GM18505 (cell line): ENCODE measurements around the gene TNNT1.

Experiments
- ATAC-seq: cut with Tn5 transposase; IDR thresholded peaks from one replicate; pipeline ENCODE4 v1.9.1; 2021; ENCODE audit not compliant: unreplicated experiment
- POLR2A ChIP-seq: IDR thresholded peaks from 4 replicates; pipeline ENCODE4 v1.6.1; 2011; ENCODE audit warnings: borderline replicate concordance; ENCODE audit not compliant: insufficient read depth, insufficient read length; ENCODE audit errors: extremely low read depth

Gene TNNT1

GRCh38 chr19:55146078-55146704 lies 2.8 kb downstream of the TNNT1 start:
- ATAC-seq, result no peak
- no peak for TF ChIP-seq POLR2A

DNA sequence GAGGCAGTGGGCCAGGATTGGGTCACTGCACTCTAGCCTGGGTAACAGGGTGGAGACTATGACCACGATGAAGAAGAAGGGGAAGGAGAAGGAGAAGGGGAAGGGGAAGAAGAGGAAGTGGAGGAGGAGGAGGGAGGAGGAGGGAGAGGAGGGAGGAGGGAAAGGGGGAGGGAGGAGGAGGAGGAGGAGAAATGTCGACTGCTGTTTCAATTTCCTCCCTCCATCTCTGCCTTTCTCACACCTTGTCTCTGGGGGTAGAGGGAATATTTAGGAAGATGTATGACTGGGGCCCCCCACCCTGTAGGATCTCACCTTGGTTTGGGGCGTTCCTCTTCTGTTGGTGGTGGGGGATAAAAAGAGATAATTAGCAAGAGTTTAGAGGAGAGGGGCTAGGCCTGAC lies 3.8 kb downstream of the TNNT1 start:
- ATAC-seq, result no peak
- TF ChIP-seq POLR2A, result no peak

DNA sequence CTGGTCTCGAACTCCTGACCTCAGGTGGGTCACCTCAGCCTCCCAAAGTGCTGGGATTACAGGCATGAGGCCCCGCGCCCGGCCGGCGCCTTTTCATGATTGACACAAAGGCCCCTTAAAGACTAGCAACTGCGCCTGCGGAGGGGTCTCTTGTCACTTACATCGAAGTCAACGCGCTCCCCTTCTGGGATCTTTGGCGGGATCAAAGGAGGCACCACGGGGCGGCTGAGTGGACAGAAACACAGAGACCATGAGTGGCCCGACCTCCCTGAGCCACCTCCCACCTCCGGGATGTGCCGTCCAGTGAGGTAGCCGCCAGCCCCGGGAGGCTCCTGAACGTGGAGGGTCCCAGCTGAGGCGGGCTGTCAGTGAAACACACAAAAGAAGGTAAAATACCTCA lies 7.3 kb downstream of the TNNT1 start:
- ATAC-seq, result no peak
- no peak for TF ChIP-seq POLR2A

DNA sequence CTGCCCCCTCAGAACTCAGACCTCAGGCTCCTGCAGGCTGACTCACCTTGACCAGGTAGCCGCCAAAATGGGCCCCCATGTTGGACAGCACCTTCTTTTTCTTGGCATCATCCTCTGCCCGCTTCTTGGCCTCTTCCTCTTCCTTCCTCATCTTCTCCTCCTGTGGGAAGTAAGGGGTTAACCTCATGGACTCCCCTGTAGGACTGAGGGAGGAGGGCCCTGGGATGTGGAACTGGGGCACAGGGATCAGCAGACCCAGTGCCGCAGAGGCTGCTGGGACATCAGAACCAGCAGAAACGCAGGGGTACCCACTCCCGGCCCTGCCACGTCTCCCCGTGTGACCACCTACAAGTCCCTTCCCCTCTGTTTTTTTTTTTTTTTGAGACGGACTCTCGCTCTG lies 11.1 kb downstream of the TNNT1 start:
- ATAC-seq, result no peak
- TF ChIP-seq POLR2A, result no peak

DNA sequence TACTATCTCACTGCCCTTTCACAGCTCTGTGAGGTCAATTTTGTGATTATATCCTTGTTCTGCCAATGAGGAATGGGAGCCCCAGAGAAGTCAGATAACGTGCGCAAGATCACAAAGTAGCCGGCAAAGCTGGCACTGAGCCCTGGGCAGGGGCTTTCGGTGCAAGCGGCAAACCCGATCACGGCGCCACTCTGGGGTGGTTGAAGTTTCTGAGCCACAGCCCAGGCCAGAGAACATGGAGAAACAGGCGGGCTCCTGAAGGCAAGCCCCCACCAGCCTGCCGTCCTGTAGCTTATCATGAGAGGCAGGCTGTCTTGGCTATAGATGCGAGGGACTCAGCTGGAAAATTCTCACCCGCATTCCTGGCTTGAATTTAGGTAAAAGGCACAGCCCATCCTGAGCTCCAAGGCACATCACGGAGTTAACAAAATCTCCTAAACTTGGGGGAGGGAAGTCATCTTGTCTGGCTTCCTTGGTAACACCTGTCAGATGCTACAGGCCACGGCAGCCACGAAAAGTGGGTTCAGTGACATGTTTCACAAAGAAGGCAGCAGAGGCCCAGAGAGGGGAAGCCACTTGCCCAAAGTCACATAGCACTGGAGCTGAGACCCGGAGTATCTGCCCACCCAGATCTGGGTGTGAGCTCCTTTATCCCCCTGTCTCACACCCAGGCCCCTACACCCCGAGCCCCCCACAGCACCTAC lies 12.5 kb downstream of the TNNT1 start:
- no peak for ATAC-seq
- no peak for TF ChIP-seq POLR2A

DNA sequence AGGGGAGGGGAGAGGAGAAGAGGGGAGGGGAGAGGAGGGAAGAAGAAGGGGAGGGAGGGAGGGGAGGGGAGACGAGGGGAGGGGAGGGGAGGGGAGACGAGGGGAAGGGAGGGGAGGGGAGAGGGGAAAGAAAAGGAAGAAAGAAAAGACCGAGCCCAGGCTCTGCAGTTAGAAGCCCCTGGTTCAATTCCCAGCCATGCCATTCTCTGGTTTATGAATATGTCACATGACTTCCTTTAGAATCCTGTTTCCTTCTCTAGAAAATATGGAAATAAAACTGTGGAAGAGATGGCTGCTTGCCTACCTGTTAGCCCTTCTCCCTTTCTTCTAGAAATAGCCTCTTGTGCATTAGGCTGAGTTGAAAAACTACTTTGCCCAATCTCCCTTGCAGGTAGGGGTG lies 14.3 kb downstream of the TNNT1 start:
- ATAC-seq, result no peak
- no peak for TF ChIP-seq POLR2A

DNA sequence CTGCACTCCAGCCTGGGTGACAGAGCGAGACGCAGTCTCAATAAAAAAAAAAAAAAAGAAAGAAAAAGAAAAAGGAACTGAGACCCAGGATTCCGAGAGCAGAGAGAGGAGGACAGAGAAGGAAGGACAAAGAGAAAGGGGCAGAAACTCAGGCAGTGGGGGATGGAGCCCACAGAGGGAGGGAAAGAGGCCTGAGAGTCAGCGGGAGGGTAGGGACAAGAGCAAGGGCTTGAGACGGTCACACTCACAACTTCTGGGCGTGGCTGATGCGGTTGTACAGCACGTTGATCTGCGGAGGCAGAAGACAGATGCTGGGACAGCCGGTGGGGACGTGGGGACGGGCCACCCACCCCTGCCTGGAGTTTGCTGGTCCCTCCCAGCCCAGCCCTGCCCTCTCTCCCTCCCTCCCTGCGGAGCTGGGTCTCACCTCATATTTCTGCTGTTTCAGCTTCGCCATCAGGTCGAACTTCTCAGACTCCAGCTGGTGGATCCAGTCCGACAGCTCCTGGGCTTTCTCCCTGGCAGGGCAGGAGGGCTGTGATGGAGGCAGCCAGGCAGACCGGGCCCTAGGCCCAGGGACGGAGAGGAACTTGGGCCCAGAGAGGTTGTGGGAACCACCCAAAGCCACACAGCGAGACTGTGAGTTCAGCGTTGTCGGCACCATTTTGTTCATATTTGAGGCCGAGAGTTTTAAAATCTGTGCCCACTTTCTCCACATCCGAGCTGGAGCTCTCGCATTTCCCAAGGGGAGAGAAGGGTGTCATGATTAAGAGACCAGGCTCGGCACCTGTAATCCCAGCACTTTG lies 15.2 kb downstream of the TNNT1 start:
- ATAC-seq, result no peak
- no peak for TF ChIP-seq POLR2A

GRCh38 chr19:55132453-55133129 lies 16.4 kb downstream of the TNNT1 start:
- ATAC-seq, result no peak
- TF ChIP-seq POLR2A, result no peak

DNA sequence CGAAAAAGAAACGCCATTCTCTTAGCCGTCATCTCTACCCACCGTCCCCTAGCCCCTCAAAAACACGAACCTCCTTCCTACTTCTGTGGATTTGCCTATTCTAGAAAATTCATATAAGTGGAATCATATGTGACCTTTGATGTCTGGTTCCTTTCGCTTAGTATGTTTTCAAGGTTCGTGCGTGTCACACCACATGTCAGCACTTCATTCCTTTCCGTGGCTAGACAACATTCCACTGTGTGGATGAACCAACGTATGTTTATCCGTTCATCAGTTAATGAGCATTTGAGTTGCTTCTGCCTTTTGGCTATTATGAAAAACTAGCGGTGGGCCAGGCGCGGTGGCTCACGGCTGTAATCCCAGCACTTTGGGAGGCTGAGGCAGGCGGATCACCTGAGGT lies 17.6 kb downstream of the TNNT1 start:
- TF ChIP-seq POLR2A, result no peak
- no peak for ATAC-seq

DNA sequence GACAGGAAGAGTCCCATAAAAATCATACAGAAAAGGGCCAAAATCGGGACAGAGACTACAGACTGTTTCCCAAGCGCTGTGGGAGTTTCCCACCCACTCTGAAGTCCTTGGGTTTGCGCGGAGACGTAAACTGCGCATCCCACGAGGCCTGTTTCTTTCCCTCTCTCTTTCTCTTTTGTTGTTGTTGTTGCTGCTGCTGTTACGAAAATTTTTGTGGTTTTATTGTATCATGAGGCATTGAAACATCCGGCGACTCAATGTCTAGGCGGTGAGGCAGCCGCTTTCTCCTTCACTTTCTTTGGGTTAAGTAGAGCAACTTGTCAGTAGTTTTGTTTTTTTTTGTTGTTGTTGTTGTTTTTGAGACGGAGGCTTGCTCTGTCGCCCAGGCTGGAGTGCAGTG lies 30.0 kb downstream of the TNNT1 start:
- no peak for ATAC-seq
- TF ChIP-seq POLR2A, result no peak

DNA sequence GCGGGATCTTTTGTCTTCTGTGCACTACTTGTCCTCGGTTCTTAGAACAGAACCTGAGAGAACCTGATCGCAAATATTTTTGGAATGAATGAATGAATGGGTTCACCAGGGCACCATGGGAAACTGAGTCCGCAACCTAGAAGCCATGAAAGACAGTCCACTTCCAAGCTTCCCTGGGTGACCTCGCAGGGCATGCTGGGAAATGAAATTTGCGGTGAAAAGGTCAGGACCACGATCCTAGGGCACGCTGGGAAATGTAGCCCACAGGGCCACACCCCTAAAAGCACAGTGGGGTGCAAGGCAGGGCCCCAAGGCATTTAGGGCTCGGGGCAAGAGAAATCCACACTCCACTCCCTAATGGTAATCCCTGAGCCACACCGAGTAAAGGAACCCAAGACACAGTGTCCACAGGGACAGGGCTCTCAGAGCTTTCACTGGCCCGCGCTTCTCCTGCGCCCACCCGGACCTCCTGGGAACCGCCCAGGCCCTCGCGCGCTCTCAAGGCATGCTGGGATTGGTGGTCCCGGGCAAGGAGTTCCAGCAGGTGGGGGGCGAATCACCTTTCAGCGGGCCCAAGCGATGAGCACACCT lies 30.5 kb downstream of the TNNT1 start:
- TF ChIP-seq POLR2A, result no peak
- ATAC-seq, result no peak

GRCh38 chr19:55117663-55118391 lies 31.2 kb downstream of the TNNT1 start:
- peak; percentile 76 for TF ChIP-seq POLR2A
- peak; percentile 78 for ATAC-seq
